Activated gamma-delta T cell (primary cell): Measurements from ENCODE around the gene TPM2.
A peak's percentile ranks its signal among the peaks of the same experiment; 100 is the strongest.

Experiments used
- DNase-seq: peaks from one replicate; lab custom pipeline; 2025; lab: John Stamatoyannopoulos, UW
- total RNA-seq, 2 donors: gene quantifications; one replicate each; lab custom pipeline; 2026; lab: John Stamatoyannopoulos, UW

Gene TPM2
- 9.8 to 26.6 reads per million in 2 donors for total RNA-seq

- no peak for DNase-seq
Observed at GRCh38 chr9:35689542-35690293, at the start of gene TPM2. TSS of gene TPM2 (minus strand) at chr9:35689925. CDS start at chr9:35689817, 108 bp downstream.

GRCh38 chr9:35738924-35739323 lies 49.2 kb upstream of the TPM2 start:
- DNase-seq, result no peak

- DNase-seq, result no peak
Observed at GRCh38 chr9:35738186-35738585, 48.5 kb upstream of the TPM2 start.

- no peak for DNase-seq
Observed at GRCh38 chr9:35737143-35737542, 47.4 kb upstream of the TPM2 start.

- DNase-seq, result no peak
Observed at GRCh38 chr9:35736201-35736633, 46.5 kb upstream of the TPM2 start.

GRCh38 chr9:35734096-35734495 lies 44.4 kb upstream of the TPM2 start:
- no peak for DNase-seq

GRCh38 chr9:35732800-35733541 lies 43.2 kb upstream of the TPM2 start:
- no peak for DNase-seq

- peak; percentile 90 for DNase-seq
Observed at GRCh38 chr9:35732185-35732799, 42.6 kb upstream of the TPM2 start, which contains the start of the genes CREB3 and TLN1. TSS of gene CREB3 (plus strand) at chr9:35732666. CDS start at chr9:35732773, 107 bp downstream. TSS of gene TLN1 (minus strand) at chr9:35732195. CDS start at chr9:35725694, 6,501 bp downstream.

GRCh38 chr9:35731415-35732184 lies 41.9 kb upstream of the TPM2 start:
- DNase-seq, result no peak

GRCh38 chr9:35730486-35730854 lies 40.7 kb upstream of the TPM2 start:
- no peak for DNase-seq

GRCh38 chr9:35729700-35730485 lies 40.2 kb upstream of the TPM2 start:
- DNase-seq, result no peak

- no peak for DNase-seq
Observed at GRCh38 chr9:35729101-35729500, 39.4 kb upstream of the TPM2 start.

- no peak for DNase-seq
Observed at GRCh38 chr9:35728041-35728971, 38.6 kb upstream of the TPM2 start.

GRCh38 chr9:35727676-35728040 lies 37.9 kb upstream of the TPM2 start:
- DNase-seq, result no peak

- no peak for DNase-seq
Observed at GRCh38 chr9:35726931-35727330, 37.2 kb upstream of the TPM2 start.

- no peak for DNase-seq
Observed at GRCh38 chr9:35725362-35725761, 35.6 kb upstream of the TPM2 start.

- no peak for DNase-seq
Observed at GRCh38 chr9:35723908-35724307, 34.2 kb upstream of the TPM2 start.

GRCh38 chr9:35723426-35723825 lies 33.7 kb upstream of the TPM2 start:
- DNase-seq, result no peak

- DNase-seq, result no peak
Observed at GRCh38 chr9:35719546-35719945, 29.8 kb upstream of the TPM2 start.
